HepG2 (cell line): ENCODE data around the gene OR10P1. TPM values are rescaled to one million over a fixed set of nuclear protein-coding genes. Genes with fewer than 3 reads are reported as not detected.

Experiments used
- AKAP8 ChIP-seq: sonication (generic); formaldehyde crosslinking; IDR thresholded peaks from 2 replicates; pipeline ENCODE4 v1.5.1; 2020; ENCODE audit warnings: mild to moderate bottlenecking, missing genetic modification reagents
- CC2D1A ChIP-seq: sonication (generic); formaldehyde crosslinking; IDR thresholded peaks from 2 replicates; pipeline ENCODE4 v1.8.1; 2023; ENCODE audit warnings: mild to moderate bottlenecking, missing genetic modification reagents
- FOXA1 ChIP-seq, 2 experiments: fragments of 450-650 bp in 1 of 2; sonication (generic) in 1 of 2; formaldehyde crosslinking in 1 of 2; IDR thresholded peaks; 2 replicates each; pipeline versions ENCODE4 v1.4.0 to v1.6.1; 2016 to 2020; ENCODE audit warnings: missing genetic modification reagents in 1 of 2
- KDM2A ChIP-seq: sonication (generic); formaldehyde crosslinking; IDR thresholded peaks from 2 replicates; pipeline ENCODE4 v1.4.0; 2020; ENCODE audit warnings: low read depth, missing genetic modification reagents, borderline replicate concordance
- KDM3A ChIP-seq: IDR thresholded peaks from 2 replicates; pipeline ENCODE4 v1.6.1; 2018; ENCODE audit warnings: low read depth, missing compliant biosample characterization
- MED8 ChIP-seq: sonication (generic); formaldehyde crosslinking; IDR thresholded peaks from 2 replicates; pipeline ENCODE4 v1.8.1; 2023; ENCODE audit warnings: mild to moderate bottlenecking, missing genetic modification reagents; ENCODE audit not compliant: insufficient replicate concordance
- SETDB1 ChIP-seq: sonication (generic); formaldehyde crosslinking; IDR thresholded peaks from 2 replicates; pipeline ENCODE4 v1.5.1; 2020; ENCODE audit warnings: missing genetic modification reagents, mild to moderate bottlenecking, borderline replicate concordance
- ZNF33A ChIP-seq: sonication (generic); formaldehyde crosslinking; IDR thresholded peaks from 2 replicates; pipeline ENCODE4 v1.5.1; 2020; ENCODE audit warnings: missing genetic modification reagents, mild to moderate bottlenecking, moderate library complexity, borderline replicate concordance
- ZXDC ChIP-seq: sonication (generic); formaldehyde crosslinking; IDR thresholded peaks from 2 replicates; pipeline ENCODE4 v1.5.0; 2020; ENCODE audit warnings: mild to moderate bottlenecking, missing genetic modification reagents
- polyA plus RNA-seq, 8 experiments: library from polyadenylated mRNA; depleted of rRNA in 3 of 8; stranded (reverse) in 7 of 8; unstranded in 1 of 8; fragments of >200 nt; fragmentation: Illumina TruSeq in 4 of 8; extraction: Trizol in 4 of 8; gene quantifications; 2 replicates each; pipeline versions ENCODE4 v1.2.1 to v1.2.3, GENCODE V29; 2011 to 2016; ENCODE audit warnings: low read depth in 4 of 8, missing spikeins in 1 of 8, mixed read lengths in 1 of 8; ENCODE audit not compliant: insufficient read depth in 1 of 8
- total RNA-seq, 5 experiments: library from RNA; depleted of rRNA; stranded (reverse); fragments of >200 nt; fragmentation: Illumina TruSeq; extraction: Trizol; gene quantifications; 2 replicates each; pipeline ENCODE4 v1.2.3, GENCODE V29; 2016; ENCODE audit warnings: low read depth in 1 of 5
- TF ChIP-seq, protein P1 (sequence below): sonication (generic); formaldehyde crosslinking; IDR thresholded peaks from 2 replicates; pipeline ENCODE4 v1.4.0; 2020; ENCODE audit warnings: mild to moderate bottlenecking, missing genetic modification reagents
- TF ChIP-seq, protein P2 (sequence below): sonication (generic); formaldehyde crosslinking; conservative IDR thresholded peaks from 2 replicates; pipeline ENCODE4 v1.8.0; 2022; ENCODE audit warnings: mild to moderate bottlenecking, moderate library complexity, missing genetic modification reagents
- TF ChIP-seq, protein P3 (sequence below): sonication (generic); formaldehyde crosslinking; conservative IDR thresholded peaks from 2 replicates; pipeline ENCODE4 v1.4.0; 2020; ENCODE audit warnings: missing genetic modification reagents
- TF ChIP-seq, protein P4 (sequence below): sonication (generic); formaldehyde crosslinking; IDR thresholded peaks from 2 replicates; pipeline ENCODE4 v1.5.1; 2020; ENCODE audit warnings: mild to moderate bottlenecking, missing genetic modification reagents, borderline replicate concordance

OR10P1 gene
- total and polyA plus RNA-seq, 2 of the 13 experiments (the other 11 are each of a cell fraction or from before 2014, with no cell fraction given), result not detected

DNA sequence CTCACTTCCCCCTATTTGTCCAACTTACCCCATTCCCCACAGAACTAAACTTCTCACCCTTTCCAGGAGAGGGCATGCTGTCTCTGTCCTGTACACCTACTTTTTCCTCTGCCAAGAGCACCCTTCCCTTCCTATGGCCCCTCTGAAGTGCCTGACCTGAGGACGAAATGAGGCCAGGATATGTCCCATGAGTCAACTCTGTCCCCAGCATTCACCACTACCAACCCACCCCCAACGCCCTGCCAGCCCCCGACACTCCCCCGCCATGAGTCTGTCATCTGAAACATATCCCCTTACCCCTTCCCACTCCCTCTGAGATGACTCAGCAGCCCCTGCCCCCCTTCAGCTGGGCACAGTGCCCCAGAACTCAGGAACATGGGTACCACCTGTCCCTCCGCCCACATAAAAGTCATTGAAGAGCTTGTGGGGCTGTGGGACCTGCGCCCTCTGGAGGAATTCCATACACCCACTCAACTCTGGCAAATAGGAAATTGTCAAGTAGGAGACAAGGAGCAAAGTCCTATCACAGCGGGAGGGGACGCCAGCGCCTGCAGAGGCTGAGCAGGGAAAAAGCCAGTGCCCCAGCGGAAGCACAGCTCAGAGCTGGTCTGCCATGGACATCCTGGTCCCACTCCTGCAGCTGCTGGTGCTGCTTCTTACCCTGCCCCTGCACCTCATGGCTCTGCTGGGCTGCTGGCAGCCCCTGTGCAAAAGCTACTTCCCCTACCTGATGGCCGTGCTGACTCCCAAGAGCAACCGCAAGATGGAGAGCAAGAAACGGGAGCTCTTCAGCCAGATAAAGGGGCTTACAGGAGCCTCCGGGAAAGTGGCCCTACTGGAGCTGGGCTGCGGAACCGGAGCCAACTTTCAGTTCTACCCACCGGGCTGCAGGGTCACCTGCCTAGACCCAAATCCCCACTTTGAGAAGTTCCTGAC, 44.7 kb downstream of the OR10P1 start (continued):
- no peak for TF ChIP-seq SETDB1 (CRISPR knock-in tag)
- TF ChIP-seq CC2D1A (CRISPR knock-in tag), result no peak
- TF ChIP-seq ZXDC (CRISPR knock-in tag), result no peak
- TF ChIP-seq, protein P1, sequence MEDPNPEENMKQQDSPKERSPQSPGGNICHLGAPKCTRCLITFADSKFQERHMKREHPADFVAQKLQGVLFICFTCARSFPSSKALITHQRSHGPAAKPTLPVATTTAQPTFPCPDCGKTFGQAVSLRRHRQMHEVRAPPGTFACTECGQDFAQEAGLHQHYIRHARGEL (CRISPR knock-in tag), result no peak
- no peak; the same call in 1 of the 2 replicates for TF ChIP-seq KDM3A (CRISPR knock-in tag)
- TF ChIP-seq FOXA1 (IDR thresholded peaks at IDR 0.05), result no peak
- TF ChIP-seq FOXA1 (CRISPR knock-in tag; IDR thresholded peaks at IDR 0.05), result peak; percentile 30; the same call in 1 of the 2 replicates
- 0 out of 2 replicates have a peak, but pooled peaks have one; percentile 36 for TF ChIP-seq AKAP8 (CRISPR knock-in tag)
- TF ChIP-seq, protein P2, sequence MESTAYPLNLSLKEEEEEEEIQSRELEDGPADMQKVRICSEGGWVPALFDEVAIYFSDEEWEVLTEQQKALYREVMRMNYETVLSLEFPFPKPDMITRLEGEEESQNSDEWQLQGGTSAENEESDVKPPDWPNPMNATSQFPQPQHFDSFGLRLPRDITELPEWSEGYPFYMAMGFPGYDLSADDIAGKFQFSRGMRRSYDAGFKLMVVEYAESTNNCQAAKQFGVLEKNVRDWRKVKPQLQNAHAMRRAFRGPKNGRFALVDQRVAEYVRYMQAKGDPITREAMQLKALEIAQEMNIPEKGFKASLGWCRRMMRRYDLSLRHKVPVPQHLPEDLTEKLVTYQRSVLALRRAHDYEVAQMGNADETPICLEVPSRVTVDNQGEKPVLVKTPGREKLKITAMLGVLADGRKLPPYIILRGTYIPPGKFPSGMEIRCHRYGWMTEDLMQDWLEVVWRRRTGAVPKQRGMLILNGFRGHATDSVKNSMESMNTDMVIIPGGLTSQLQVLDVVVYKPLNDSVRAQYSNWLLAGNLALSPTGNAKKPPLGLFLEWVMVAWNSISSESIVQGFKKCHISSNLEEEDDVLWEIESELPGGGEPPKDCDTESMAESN (CRISPR knock-in tag), result peak; percentile 50; the same call in 1 of the 2 replicates
- peak; percentile 68; the same call in 1 of the 2 replicates for TF ChIP-seq KDM2A (CRISPR knock-in tag)
- TF ChIP-seq, protein P3, sequence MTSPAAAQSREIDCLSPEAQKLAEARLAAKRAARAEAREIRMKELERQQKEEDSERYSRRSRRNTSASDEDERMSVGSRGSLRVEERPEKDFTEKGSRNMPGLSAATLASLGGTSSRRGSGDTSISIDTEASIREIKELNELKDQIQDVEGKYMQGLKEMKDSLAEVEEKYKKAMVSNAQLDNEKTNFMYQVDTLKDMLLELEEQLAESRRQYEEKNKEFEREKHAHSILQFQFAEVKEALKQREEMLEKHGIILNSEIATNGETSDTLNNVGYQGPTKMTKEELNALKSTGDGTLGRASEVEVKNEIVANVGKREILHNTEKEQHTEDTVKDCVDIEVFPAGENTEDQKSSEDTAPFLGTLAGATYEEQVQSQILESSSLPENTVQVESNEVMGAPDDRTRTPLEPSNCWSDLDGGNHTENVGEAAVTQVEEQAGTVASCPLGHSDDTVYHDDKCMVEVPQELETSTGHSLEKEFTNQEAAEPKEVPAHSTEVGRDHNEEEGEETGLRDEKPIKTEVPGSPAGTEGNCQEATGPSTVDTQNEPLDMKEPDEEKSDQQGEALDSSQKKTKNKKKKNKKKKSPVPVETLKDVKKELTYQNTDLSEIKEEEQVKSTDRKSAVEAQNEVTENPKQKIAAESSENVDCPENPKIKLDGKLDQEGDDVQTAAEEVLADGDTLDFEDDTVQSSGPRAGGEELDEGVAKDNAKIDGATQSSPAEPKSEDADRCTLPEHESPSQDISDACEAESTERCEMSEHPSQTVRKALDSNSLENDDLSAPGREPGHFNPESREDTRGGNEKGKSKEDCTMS (CRISPR knock-in tag), result no peak
- no peak for TF ChIP-seq ZNF33A (CRISPR knock-in tag)
- no peak for TF ChIP-seq MED8 (CRISPR knock-in tag)
- TF ChIP-seq, protein P4, sequence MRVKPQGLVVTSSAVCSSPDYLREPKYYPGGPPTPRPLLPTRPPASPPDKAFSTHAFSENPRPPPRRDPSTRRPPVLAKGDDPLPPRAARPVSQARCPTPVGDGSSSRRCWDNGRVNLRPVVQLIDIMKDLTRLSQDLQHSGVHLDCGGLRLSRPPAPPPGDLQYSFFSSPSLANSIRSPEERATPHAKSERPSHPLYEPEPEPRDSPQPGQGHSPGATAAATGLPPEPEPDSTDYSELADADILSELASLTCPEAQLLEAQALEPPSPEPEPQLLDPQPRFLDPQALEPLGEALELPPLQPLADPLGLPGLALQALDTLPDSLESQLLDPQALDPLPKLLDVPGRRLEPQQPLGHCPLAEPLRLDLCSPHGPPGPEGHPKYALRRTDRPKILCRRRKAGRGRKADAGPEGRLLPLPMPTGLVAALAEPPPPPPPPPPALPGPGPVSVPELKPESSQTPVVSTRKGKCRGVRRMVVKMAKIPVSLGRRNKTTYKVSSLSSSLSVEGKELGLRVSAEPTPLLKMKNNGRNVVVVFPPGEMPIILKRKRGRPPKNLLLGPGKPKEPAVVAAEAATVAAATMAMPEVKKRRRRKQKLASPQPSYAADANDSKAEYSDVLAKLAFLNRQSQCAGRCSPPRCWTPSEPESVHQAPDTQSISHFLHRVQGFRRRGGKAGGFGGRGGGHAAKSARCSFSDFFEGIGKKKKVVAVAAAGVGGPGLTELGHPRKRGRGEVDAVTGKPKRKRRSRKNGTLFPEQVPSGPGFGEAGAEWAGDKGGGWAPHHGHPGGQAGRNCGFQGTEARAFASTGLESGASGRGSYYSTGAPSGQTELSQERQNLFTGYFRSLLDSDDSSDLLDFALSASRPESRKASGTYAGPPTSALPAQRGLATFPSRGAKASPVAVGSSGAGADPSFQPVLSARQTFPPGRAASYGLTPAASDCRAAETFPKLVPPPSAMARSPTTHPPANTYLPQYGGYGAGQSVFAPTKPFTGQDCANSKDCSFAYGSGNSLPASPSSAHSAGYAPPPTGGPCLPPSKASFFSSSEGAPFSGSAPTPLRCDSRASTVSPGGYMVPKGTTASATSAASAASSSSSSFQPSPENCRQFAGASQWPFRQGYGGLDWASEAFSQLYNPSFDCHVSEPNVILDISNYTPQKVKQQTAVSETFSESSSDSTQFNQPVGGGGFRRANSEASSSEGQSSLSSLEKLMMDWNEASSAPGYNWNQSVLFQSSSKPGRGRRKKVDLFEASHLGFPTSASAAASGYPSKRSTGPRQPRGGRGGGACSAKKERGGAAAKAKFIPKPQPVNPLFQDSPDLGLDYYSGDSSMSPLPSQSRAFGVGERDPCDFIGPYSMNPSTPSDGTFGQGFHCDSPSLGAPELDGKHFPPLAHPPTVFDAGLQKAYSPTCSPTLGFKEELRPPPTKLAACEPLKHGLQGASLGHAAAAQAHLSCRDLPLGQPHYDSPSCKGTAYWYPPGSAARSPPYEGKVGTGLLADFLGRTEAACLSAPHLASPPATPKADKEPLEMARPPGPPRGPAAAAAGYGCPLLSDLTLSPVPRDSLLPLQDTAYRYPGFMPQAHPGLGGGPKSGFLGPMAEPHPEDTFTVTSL (CRISPR knock-in tag), result peak; percentile 27; the same call in 1 of the 2 replicates
